GM18861 (cell line): ENCODE data around the gene LAMC3.

Experiments used
- ATAC-seq: cut with Tn5 transposase; IDR thresholded peaks from one replicate; pipeline ENCODE4 v1.9.1; 2021; ENCODE audit not compliant: unreplicated experiment

Gene LAMC3

DNA sequence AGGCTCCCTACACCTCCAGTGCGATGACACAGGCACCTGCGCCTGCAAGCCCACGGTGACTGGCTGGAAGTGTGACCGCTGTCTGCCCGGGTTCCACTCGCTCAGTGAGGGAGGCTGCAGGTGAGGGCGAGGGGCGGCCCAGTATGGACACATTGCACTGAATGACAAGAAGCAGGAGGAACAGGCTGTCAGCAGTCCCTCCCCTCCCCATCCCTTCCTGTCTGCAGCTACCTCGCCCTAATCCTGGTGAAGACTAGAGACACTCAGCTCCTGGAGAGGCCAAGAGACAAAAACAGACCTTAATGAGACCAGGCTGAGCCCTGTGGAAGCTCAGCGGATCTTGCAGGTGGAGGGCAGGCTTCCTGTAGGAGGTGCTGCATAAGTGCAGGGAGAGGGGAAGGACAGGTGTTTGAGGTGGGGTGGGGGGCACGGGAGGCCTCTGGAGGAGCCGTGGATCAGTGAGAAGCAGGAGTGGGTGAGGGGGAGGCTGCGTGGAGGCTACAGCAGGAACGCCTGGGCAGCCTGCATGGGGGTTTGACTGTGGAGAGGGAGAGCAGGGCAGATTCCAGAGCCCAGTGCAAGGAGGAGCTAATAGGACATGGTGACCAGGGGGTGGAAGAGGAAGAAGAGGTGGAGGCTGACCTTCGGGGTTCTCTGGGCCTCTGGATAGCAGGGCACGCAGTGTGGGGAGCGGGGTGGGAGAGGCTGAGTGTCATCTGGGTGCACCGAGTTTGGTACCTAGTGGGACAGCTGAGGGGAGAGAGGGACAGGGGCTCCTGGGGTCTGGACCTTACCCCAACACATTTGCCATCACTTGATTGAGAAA, 30.4 kb downstream of the LAMC3 start:
- no peak for ATAC-seq

DNA sequence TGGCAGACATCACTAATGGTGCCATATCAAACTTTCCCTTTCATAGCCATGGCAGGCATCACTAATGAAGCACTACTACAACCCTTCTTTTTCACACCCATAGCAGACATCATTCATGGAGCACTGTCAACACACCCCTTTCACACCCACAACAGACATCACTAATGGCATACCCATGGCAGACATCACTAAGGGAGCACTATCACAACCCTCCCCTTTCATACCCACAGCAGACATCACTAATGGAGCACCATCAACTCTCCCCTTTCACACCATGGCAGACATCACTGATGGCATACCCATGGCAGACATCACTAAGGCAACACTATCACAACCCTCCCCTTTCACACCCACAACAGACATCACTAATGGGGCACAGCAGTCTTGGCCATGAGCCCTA, 33.7 kb downstream of the LAMC3 start:
- ATAC-seq, result no peak

DNA sequence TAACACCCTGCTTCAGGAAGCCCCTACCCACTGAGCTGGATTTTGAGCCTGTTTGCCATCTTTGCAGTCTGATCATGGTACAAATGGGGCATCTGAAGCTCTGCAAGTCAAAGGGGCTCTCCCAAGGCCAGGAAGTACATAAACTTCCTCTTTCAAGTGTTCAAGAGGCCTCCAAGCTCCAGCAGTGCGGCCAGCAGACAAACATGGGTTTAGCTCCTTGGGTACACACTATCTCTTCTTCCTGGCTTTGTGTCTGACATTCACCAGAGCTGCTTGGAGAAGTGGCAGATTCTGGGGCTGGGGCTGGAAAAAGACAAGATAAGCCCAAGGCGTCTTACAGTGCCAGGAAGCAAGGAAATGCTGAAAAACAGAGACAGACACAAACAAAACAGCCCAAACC, 34.1 kb downstream of the LAMC3 start:
- ATAC-seq, result no peak

DNA sequence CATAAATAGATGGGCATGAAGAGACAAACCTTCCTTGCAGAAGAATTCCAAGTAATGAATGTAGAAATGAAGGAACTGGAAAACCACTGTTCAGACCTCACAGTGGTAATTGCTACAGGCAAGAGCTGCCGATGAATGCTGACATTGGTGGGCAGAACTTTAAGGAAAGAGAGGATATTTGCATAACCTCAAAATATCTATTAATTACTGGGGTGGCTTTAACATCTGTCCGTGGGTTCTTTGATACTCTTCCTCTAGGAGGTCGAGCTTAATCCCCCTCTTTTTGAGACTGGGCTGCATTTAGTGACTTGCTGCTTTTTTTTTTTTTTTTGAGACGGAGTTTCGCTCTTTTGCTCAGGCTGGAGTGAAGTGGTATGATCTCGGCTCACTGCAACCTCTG, 34.7 kb downstream of the LAMC3 start:
- ATAC-seq, result no peak

DNA sequence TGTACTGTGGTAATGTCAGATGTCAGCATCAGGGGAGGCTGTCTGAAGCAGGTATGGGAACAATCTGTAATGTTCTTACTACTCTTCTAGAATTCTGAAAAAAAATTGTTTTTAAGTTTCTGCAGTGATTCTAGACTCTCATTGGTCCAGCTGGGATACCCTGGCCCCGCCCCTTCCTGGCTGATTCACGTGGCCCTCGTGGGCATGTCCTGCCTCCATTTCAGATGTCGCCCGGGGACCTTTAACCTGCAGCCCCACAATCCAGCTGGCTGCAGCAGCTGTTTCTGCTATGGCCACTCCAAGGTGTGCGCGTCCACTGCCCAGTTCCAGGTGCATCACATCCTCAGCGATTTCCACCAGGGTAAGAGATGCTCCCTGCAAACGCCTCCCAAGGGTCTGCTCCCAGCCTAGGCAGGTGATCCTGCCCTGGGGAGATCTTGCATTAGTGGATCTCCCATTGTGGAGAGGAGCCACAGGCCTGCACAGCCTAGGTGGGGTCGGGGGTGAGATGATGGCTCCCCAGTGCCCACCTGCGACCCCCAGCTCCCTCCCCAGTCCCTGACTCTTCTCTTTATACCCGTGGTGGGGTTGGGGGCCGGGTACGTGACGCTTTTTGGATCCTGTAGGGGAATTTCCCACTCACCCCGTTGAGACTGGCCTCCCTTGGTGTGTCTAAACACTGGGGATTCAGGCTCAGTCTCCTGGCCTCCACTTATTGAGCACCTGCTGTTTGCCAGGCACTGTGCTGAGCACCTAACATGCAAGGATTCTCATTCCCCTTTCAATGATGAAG, 36.5 kb downstream of the LAMC3 start:
- ATAC-seq, result no peak

DNA sequence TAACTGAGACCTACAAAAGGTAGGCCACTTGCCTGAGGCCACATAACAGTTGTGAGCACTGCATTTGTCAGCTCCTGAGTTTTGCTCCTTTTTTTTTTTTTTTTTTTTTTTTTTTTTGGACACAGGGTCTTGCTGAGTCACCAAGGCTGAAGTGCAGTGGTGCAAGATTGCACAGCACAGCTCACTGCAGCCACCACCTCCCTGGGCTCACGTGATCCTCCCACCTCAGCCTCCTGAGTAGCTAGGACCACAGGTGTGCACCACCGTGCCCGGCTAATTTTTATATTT, 37.1 kb downstream of the LAMC3 start:
- no peak for ATAC-seq

DNA sequence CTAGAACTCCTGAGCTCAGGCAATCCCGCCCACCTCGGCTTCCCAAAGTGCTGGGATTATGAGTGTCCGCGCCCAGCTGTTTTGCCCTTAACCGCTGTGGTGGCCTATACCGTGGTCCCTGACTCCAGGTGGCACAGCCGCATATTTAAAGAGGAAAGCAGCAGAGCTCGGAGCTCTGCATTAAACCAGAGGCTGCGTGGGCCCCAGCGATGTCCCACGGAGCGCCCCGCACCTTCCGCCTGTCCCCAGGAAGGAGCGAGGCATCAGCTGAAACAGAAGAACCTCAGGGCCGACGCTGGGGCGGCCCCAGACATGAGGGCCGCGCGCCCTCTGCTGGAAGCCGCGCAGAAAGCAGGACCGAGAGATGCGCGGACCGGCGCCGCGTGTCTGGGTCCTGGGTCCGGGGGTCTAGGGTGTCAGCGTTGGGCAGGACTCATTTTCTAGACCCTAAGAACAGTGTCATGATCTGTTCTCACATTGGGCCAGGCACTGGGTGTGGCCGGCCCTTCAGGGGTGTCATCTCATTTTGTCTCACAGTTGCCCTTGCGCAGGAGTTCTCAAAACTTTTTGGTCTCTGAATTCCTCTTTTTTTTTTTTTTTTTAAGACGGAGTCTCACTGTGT, 37.7 kb downstream of the LAMC3 start:
- no peak for ATAC-seq

DNA sequence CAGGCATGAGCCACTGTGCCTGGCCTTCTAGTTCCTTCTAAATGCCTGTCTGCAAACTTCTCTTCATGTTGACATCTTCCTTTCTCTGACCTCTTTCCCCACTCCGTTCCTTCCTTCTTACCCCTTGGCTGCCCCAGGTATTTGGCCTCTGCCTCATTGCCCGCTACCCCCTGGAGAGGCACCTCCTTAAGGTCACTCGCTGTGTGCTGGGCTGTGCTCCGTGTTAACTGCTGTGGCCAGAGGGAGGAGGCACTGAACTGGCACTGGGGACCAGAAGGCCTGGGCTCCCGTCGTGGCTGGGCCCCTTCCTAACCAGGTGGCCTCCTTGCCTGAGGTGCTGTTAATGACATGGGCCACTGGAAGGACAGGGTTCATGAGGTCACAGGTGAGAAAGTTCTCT, 39.4 kb downstream of the LAMC3 start:
- no peak for ATAC-seq

DNA sequence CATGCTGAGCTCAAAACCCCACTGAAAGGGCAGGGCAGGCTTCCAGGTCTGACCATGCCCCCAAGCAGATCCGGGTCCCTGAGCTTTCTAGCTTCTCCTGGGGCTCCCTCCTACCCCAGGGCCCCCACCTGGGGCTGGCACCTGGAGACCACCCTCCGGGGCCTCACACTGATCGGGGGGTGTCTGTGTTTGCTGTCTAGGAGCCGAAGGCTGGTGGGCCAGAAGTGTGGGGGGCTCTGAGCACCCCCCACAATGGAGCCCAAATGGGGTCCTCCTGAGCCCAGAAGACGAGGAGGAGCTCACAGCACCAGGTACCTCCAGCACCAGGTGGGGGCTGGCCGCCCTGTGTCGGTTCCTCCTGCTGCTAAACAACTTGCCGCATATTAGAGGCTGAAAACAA, 39.8 kb downstream of the LAMC3 start:
- no peak for ATAC-seq

DNA sequence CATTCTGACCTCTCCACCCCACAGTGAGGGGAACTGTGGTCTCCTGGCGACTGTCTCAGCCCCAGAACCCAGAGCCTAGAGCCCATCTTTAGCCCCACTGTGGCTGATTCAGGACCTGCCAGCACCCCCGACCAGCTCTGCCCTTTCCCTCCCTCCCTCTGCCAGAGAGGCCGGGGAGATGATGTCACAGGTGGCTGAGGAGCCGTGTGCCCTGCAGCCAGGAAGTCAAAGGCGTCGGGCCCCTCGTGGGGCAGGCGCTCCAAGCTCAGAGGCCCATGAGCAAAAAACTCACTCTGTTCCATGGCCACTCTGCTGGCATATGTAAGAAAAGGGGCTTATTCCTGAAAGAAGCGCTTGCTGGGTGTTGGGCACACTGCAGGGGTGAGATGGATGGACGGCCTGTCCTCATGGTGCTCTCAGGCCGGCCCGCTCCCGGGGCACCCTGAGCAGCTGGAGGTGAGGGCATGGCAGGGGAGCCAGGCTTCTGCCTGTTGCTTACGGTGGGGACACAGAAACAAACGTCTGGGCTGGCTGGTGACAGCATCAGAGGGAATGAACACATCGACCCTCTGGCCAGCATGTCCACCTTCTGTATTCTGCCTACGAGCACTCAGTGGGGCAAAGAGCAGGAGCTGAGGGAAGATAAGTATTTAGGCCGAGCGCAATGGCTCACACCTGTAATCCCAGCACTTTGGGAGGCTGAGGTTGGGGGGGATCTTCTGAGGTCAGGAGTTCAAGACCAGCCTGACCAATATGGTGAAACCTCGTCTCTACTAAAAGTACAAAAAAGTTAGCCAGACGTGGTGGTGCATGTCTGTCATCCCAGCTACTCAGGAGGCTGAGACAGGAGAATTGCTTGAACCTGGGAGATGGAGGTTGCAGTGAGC, 41.1 kb downstream of the LAMC3 start:
- no peak for ATAC-seq

DNA sequence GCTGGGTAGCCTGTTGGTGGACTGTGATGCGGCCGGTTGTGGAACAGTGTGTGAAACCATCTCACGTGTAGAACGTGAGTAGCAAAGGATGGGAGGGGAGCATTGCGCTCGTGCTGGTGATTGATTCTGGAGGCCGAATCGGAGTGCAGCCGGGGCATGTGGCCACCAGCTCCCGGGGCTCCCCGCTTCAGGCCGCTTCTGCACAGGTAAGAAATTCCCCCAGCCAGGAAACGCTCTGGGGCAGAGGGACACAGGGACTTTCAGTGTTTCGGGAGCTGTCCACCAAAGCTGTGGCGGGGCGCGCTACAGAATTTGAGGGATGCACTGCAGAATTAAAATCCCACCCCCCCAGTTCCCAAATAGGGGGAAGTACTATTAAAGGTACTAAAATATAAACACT, 41.9 kb downstream of the LAMC3 start:
- no peak for ATAC-seq

DNA sequence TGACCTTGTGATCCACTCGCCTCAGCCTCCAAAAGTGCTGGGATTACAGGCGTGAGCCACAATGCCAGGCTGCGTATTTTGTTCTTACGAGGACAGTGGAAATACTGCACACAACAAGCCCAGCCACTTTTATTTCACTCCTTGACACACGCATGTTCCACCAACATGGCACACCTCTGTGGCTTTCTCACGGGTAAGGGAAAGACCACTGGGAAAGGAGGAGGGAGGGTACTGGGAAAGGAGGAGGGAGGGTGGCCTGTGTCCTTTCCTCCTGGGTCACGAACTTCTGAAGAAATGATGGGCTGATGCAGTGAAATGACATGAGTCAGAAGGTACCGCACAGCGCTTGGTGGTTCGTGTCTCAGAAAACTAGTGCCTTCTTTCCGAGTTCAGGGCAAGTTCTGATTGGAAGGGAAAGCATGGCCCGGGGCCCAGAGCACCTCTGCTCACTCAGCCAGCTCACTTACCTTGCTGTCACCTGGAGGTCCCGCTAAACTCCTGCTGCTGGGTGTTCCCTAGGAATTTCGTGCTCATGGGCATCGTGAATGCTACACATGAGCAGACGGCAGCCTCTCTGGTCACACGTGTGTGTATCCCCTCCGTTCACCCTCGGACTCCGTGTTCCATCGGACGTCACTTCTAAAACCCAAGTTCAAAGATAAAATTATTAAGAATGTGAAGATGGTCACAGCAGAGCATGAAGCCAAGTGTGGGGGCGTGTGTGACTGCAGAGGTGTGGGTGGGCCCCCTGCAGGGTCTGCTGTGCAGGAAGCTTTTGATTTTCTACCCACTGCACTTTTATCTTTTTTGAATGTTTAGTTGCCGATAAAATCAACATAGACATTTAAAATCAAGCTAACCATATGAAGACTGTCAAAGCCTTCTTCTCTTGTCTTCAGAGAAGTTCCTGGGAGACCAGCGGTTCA, 42.9 kb downstream of the LAMC3 start:
- ATAC-seq, result no peak

DNA sequence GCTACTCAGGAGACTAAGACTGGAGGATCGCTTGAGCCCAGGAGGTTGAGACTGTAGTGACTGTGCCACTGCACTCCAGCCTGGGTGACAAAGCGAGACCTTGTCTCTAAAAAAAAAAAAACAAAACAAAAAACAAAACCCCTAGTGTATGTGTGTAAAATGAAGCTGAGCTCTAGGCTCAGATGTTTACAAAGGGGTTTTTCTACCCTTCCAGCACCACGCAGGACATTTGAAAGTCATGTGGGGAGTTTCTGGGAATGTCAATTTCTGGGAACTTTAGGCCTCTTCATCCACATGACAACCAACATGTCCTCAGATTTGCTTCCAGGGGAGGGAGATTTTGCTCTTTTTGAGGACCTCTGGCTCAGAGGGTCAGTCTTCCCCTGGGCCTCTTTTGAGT, 44.9 kb downstream of the LAMC3 start:
- no peak for ATAC-seq

DNA sequence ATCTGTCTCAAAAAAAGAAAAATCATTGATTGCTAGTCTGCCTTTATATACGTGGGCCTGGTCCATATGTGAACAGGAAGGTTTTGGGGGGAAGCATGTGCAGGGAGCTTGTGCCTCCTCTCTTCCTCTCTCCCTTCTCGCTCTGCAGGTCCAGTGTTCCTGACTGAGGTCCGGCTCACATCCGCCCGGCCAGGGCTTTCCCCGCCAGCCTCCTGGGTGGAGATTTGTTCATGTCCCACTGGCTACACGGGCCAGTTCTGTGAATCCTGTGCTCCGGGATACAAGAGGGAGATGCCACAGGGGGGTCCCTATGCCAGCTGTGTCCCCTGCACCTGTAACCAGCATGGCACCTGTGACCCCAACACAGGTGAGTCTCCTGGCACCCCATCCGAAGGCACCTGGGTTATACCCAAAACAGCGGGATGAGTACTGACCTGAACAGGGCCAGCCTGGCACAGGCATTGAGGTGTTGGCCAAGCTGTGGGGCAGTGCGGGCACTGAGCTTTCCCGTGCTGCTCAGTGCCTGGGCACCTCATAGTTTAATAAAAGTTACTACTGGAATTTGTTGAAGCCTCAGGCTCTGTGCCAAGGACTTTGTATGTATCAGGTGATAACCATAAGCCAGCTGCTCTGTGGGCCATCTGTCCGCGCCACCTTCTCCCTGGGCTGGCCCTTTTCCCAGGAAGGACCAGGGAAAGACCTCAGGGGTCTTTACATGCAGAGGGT, 48.0 kb downstream of the LAMC3 start:
- no peak for ATAC-seq

DNA sequence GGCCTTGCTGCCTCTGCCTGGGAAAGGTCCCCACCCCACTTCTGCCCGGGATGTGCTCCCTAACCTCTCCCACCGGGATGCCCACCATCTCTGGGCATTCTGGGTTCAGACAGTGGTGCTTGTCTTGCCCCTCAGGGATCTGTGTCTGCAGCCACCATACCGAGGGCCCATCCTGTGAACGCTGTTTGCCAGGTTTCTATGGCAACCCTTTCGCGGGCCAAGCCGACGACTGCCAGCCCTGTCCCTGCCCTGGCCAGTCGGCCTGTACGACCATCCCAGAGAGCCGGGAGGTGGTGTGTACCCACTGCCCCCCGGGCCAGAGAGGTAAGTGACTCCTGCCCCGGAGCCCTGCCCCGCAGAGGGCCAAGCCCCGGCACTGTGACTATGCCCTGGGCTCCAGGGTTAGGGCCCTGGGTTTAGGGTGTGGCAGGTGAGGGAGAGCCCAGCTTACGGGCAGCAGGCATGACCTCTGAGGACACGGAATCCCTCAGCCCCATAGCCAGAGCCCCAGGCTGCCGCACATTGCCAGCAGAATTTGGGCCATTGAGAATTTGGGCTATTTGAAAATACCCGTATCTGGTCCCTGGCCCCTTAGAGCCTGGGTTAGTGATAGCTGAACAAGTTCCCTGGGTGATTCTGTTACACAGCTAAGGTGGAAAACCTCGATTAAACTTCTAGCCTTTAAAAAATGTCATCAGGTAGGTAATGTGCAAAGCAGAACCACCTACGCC, 52.1 kb downstream of the LAMC3 start:
- no peak for ATAC-seq

DNA sequence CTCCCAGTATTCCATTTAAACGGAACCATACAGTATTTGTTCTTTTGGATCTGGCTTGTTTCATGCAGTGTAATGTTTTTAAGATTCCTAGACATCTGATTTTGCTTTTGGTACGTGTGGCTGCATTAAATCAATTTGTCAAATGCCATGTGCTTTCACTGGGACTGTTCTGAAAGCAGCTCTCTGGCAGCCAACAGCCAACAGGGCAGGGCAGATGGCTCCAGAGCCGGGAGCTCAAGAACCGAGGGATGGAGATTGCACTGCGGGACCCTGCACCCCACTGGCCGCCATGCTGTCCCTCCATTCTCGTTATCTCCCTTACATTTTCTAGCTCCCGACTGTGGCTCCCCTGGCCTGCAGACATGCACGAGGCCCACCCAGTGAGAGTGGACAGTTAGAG, 54.0 kb downstream of the LAMC3 start:
- no peak for ATAC-seq

DNA sequence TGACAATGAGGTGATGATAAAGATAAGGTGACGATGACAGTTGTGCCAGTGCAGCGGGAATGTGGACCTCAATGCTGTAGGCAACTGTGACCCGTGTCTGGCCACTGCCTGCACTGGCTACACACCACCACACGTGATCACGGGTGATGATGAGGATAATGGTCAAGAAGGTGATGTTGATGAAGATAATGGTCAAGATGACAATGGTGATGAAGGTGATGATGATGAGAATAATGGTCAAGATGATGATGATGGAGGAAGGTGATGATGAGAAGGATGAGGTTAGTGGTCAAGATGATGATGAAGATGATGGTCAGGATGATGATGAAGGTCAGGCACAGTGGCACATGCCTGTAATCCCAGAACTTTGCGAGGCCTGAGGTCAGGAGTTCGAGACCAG, 56.6 kb downstream of the LAMC3 start:
- ATAC-seq, result no peak

DNA sequence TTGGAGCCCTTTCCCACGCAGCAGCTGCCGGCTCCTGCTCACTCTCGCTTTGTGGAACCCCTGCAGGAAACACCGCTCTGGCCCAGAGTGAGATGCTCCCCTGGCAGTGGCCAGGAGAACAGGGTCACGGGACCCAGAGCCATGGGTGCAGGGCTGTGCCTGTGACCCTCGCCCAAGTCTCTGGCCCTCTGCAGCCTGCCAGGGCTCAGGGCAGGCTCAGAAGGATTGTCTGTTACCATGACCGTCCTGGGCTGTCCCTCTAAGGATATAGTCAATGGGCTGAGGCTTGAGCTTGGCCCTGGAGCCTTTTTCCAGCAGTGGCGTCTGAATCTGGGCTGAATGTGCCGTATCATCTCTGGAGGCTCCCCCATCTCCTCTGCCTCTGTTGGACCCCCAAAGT, 58.7 kb downstream of the LAMC3 start:
- no peak for ATAC-seq
